HG03095 (cell line): ENCODE results near the gene RPS23.
A peak's percentile ranks its signal among the peaks of the same experiment; 100 is the strongest.

Source experiments
- ATAC-seq: cut with Tn5 transposase; IDR thresholded peaks from one replicate; pipeline ENCODE4 v1.9.1; 2021; ENCODE audit warnings: moderate library complexity; ENCODE audit not compliant: unreplicated experiment

RPS23 gene

DNA sequence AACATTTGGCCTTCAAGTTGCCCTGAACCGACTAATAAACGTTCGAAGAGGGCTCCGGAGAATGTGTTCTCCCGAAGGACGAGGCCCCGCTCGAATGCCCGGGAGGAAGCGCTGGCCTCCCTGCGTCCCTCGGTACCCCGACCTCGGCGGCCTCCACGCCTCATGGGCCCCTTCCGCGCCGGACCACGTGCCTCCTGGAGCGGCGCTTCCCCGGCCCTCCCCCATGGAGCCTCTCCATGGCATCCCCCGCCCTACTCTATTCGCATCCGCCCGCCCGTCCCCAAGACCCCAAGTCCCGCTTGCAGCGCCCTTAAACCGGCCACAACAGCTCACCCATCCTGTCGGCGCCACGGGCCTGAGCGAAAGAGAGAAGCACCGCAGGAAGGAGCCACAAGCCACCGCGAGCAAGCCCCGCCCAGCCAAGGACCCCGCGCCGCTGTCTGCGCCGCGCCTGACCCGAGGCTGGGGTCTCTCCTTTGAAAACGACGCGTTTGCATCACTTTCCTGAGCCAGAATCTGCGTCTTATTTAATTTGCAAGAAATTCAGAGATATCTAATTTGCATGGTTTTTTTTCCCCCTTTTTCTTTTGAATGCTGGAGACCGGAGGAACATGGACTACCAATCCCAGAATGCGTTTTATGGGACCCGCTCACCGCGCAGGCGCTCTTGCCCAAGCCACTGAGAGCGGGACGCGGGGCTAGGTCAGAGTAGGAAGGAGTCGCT is at the start of gene RPS23:
Gene RPS23, minus strand, starts transcription at position 368 of the 724 bp plus-strand sequence. Its CDS starts 31 bp downstream, at position 337.
- ATAC-seq, result peak; percentile 91

DNA sequence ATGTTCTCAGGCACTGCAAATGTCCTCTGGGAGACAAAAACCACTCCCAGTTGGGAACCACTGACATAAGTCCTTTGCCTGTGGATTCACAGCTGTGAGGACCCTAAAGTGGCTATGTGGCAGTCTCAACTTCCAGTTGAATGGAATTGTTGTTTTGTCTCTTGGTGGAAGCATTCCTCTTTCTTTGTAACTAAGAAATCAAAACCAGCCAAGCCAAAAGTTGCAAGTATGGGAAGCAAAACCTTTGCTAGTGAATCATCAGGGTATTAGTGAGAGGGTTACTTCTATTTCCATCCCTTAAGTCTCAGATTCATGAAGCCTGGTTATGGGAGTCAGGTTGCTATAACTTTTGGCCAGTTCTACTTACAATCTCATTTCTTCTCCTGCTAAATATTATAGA is 49.8 kb upstream of the RPS23 start:
- no peak for ATAC-seq

- no peak for ATAC-seq
Measured at GRCh38 chr5:82325996-82326395, 47.8 kb upstream of the RPS23 start.

- ATAC-seq, result no peak
Measured at GRCh38 chr5:82325155-82325554, 47.0 kb upstream of the RPS23 start.

- no peak for ATAC-seq
Measured at GRCh38 chr5:82320966-82321365, 42.8 kb upstream of the RPS23 start.

DNA sequence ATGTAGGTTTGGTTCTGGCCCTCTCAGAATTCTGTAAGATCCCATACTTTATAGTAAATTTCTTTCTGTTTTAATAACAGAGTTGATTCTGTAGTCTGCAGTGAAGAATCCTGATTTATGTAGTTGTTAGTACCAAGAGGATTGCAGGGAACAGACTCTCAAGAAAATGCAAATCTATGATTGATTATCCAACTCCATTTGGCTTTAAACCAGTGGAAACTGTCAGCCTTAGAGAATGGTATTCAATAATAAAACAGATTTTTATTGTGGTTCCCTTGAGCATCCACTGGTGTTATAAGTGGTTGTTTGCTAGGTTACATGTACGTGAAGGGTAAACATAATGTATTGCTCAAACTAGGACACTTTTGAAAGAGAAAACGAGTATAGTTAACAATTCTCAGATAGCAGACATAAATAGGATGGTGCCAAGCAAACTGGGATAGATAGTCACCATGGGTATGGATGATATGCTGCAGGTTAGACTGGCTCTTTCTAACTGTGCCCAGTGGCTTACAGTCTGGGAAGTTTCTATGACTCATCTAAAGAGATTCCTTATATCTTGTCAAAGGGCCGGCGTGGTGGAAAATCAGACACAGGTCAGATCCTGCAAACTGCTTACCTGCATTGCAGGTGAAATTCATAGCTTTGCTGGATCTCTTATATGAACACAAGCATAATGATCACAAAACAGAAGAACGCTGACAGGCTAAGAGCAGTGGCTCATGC is 41.7 kb upstream of the RPS23 start:
- ATAC-seq, result no peak

GRCh38 chr5:82319192-82319591 is 41.0 kb upstream of the RPS23 start:
- ATAC-seq, result no peak

- no peak for ATAC-seq
Measured at GRCh38 chr5:82314964-82315758, 37.0 kb upstream of the RPS23 start.

- no peak for ATAC-seq
Measured at GRCh38 chr5:82313016-82313415, 34.9 kb upstream of the RPS23 start.

GRCh38 chr5:82312373-82312856 is 34.3 kb upstream of the RPS23 start:
- no peak for ATAC-seq

GRCh38 chr5:82309091-82309531 is 31.0 kb upstream of the RPS23 start:
- no peak for ATAC-seq

DNA sequence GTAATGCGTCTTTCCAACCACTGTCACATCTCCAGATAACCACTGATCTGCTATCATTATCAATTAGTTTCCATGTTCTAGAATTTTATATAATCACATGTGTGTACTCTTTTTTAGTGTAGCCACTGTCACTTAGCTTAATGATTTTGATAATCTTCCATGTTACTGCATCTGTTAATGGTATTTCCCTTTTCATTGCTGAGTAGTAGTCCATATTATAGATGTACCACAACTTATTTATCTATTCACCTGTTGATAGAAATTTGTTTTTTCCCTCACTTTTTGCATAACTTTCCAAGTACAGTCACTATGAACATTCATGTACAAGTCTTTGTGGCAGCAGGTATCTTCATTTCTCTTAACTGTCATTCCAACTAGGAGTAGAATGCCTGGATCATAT is 30.3 kb upstream of the RPS23 start:
- no peak for ATAC-seq

DNA sequence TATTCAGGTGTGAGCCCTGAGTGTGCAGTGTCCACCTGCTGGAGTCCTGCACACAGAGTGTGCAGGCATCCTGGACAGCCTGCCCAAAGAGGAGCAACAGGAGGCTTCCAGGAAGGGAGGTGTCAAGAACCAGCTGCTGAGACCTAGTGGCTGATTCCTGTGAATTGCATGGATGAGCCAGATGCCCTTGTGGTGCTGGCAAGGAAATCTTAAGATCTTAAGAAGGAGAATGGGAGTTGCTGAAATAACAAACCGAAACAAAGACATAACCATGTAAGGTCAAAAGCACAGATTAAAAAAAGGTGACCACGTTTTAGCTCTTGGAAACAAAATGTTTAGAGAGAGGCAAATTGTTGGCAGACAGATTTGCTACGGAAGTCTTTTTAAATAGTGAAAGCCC is 29.3 kb upstream of the RPS23 start:
- no peak for ATAC-seq

GRCh38 chr5:82306151-82306550 is 28.0 kb upstream of the RPS23 start:
- no peak for ATAC-seq

DNA sequence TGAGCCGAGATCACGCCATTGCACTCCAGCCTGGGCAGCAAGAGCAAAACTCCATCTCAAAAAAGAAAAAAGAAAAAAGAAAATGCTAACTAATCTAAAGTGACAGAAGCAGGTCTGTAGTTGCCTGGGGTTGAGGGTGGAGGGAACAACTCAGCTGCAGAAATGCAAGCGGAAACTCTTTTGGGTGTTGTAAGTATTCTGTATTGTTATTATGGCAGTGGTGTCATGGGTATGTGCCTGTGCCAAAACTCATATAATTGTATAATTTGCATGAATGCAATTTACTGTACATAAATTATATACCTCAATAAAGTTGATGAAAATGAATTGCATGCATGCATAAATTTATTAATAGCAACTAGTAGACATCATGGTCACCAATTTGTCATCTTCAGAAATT is 23.0 kb upstream of the RPS23 start:
- ATAC-seq, result no peak

GRCh38 chr5:82298668-82299067 is 20.5 kb upstream of the RPS23 start:
- ATAC-seq, result no peak

DNA sequence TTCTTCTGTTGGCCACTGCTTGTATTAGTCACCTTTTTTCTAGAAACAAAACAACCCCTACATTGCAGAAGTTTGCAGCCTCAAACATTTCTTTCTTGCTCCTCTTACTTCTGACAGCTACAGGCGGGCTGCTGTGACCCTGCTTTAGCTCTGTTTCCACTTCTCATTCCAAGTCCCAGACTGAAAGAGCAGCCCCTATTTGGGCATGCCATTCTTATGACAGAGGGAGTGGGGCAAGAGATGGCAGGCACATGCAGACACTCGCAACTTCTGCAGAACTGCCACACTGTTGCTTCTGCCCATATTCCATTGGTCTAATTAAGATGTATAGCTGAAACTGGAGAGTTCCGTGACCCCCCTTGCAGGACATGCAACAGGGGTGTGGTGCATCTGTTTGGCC is 19.6 kb upstream of the RPS23 start:
- ATAC-seq, result no peak

- no peak for ATAC-seq
Measured at GRCh38 chr5:82296929-82297328, 18.8 kb upstream of the RPS23 start.

GRCh38 chr5:82295959-82296531 is 17.9 kb upstream of the RPS23 start:
- ATAC-seq, result no peak

GRCh38 chr5:82295144-82295543 is 17.0 kb upstream of the RPS23 start:
- no peak for ATAC-seq

GRCh38 chr5:82291420-82291819 is 13.3 kb upstream of the RPS23 start:
- no peak for ATAC-seq
